Gastrocnemius medialis (tissue), 4 donors: ENCODE measurements around the gene PCDHGA7.

Experiments
- POLR2A ChIP-seq, 2 donors: fragments of 450-650 bp; IDR thresholded peaks; one replicate each; pipeline ENCODE4 v1.6.1; 2017; ENCODE audit warnings: antibody characterized with exemption in 2 of 2, mild to moderate bottlenecking in 2 of 2, moderate library complexity in 2 of 2
- TF ChIP-seq, protein P1 (sequence below), 5 experiments: fragments of 450-650 bp in 3 of 5; fragments of 200-600 bp in 2 of 5; sonication (generic) in 2 of 5; IDR thresholded peaks in 4 of 5; conservative IDR thresholded peaks in 1 of 5; 1 replicate in 4 of 5; 2 replicates in 1 of 5; pipeline ENCODE4 v1.5.1; 2016 to 2019; ENCODE audit warnings: antibody characterized with exemption in 5 of 5, mild to moderate bottlenecking in 3 of 5, moderate library complexity in 3 of 5

GRCh38 chr5:141342773-141343172 is 39.8 kb upstream of the PCDHGA7 start:
- TF ChIP-seq, protein P1, sequence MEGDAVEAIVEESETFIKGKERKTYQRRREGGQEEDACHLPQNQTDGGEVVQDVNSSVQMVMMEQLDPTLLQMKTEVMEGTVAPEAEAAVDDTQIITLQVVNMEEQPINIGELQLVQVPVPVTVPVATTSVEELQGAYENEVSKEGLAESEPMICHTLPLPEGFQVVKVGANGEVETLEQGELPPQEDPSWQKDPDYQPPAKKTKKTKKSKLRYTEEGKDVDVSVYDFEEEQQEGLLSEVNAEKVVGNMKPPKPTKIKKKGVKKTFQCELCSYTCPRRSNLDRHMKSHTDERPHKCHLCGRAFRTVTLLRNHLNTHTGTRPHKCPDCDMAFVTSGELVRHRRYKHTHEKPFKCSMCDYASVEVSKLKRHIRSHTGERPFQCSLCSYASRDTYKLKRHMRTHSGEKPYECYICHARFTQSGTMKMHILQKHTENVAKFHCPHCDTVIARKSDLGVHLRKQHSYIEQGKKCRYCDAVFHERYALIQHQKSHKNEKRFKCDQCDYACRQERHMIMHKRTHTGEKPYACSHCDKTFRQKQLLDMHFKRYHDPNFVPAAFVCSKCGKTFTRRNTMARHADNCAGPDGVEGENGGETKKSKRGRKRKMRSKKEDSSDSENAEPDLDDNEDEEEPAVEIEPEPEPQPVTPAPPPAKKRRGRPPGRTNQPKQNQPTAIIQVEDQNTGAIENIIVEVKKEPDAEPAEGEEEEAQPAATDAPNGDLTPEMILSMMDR (IDR thresholded peaks at IDR 0.05 in 4 of 5, conservative IDR thresholded peaks at IDR 0.05 in 1 of 5) = no peak
- TF ChIP-seq POLR2A (IDR thresholded peaks at IDR 0.05) = no peak
